DMS114 treated with DMSO at 0.1 percent for 48 hours (cell line): Measurements from ENCODE around the gene IZUMO1R.
"Not testable (repeated sequence)": the region's sequence is repeated elsewhere in the genome, so short reads cannot be mapped to it uniquely, and the experiment has no call there.

Experiments used
- DNase-seq: peaks from one replicate; lab custom pipeline; 2025; ENCODE audit not compliant: unreplicated experiment; lab: John Stamatoyannopoulos, UW

The IZUMO1R gene

DNA sequence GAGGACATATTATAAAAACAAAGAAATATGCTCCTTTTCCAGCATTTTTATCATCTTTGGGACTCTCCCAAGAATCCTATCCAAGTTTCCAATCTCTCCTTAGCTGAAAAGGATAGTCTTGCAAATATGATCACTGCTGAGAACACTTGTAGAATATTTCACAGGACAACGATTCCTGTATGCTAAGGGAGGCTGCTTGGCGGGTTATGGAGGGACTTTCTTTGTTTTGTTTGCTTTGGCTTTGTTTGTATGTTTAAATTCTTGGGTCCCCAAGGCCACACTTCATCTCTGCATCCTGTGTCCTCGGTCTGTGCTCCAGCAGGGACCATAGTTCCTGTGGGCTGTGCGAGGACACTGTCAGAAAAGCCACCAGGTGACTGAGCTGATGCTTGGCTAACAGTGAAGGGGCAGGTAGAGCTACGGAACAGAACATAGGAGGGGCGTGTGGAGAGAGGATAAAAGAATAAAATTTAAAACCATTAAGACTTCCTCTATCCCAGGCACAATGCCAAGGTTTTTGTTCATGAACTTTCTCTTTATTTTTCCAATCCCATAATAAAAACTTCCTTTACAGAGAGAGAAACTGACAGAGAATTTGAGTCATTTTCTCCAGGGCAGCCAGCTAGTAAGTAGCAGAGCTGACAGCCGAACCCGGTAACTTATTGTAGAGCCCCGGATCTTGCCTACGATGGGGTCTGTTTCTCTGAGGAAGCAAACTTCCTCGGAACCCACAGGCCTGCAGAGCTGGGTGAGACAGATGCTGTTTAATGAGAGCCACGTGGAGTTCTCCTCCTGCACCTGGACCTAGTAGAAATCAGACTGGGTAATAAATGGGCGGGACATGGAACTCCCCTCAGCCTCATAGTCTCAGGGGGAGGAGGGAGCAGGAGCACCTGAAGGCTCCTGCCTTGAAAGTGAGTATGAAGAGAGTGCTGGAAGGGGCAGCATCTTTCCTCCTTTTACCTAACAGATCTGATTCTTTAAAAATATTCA lies at the start of gene IZUMO1R:
TSS of gene IZUMO1R (plus strand) at position 615 of the 993 bp plus-strand sequence. CDS start 1,057 bp downstream, outside the sequence.
- no peak for DNase-seq

- no peak for DNase-seq
These were observed 32.5 kb upstream of the IZUMO1R start for GRCh38 chr11:94271885-94272372.

DNA sequence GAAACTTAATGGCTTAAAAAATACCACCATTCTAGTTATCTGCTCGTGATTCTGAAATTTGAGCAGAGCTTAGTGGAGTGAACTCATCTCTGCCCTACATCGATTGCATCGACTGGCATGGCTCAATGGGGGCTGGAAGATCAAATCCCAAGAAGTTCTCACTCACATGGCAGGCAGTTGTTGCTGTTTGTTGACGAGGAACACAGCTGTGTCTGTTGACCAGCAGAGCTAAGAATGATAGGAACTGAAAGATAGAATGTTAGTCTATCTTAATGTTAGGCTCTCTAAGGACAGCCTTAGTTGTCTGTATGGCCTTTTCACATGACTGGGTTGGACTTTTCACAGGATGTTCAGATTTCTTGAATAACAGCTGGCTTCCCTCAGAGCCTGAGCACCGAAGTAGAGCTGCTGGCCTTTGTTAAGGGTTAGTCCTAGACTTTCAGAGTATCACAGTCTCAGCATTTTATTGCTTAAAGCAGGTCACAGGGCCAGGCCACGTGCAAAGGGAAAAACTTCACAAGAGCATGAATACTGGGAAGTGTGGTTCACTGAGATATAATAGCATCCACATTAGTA lies 31.6 kb upstream of the IZUMO1R start:
- no peak for DNase-seq

DNA sequence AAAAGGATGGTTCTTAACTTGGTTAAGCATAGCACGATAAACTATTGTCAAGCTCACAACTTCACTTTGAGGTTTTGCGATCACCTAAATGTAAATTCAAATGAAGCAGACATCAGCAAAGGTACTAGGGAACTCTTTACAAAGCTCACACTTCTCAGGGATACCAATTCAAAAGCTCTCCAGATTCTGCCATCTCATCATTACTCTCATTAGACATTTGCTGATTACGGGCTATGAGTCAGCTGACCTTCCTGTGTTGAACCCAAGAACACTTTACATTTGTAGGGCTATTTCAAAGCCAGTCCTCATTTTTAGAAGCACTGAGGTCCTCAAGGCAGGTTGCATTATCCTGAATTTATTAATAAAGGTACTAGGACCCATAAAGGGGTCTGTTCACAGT lies 28.4 kb upstream of the IZUMO1R start:
- DNase-seq = no peak

GRCh38 chr11:94276943-94277342 lies 27.4 kb upstream of the IZUMO1R start:
- DNase-seq = no peak

GRCh38 chr11:94278207-94278606 lies 26.2 kb upstream of the IZUMO1R start:
- not testable (repeated sequence) for DNase-seq

DNA sequence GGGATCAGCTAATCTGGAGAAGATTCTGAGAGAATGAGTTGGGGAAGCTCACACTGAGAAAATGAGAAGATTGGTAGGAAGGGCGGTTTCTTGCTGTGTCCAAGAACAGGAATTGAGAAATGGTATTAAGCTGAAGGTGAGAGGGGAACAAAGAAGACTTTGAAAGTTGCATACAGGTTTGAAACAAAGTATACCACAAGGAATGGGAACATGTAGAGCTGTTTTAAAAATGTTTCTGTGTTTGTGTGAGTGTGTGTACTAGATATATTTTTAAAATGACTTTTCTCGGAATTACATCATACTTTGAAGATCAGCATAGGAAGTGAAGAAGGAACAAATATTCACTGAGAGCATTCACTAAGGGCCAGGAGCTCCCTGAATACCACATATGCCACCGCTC lies 24.4 kb upstream of the IZUMO1R start:
- no peak for DNase-seq

- DNase-seq = no peak
These were observed 23.1 kb upstream of the IZUMO1R start for GRCh38 chr11:94281324-94281723.

DNA sequence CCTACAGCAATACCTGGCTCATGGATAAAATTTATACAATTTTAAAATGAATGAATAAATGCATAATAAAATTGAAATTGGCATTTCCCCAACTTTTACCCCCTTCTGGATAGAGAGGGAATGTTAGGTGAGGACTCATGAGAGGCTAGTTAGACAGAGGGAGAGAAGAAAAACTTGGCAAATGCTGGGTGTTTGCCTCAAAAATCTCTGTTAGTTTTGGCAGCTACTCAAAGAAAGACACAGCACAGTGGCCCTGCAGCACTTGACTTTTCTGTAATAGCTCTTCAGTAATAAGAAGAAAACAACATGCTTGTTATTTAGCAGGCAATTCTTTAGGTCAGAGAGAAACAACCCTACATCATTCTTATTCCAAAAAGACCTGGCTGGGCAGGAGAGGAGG lies 20.7 kb upstream of the IZUMO1R start:
- DNase-seq = no peak

DNA sequence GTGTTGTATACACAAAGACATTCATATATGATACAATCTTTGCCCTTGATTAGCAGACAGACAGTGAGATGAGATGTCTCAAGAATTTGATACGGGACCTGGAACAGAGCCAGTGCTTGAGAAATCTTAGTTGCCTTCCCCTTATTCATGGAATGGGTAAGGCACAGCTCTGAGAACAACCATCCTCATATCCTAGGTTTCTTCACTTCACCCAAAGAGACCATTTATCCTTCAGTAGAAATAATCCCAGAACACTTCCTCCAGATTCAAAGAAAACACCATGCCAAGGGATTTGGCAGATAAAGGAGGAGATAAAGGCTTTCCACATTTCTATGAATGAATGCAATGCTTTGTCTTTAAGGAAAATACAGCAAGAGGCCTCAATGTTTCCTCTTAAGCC lies 8.8 kb upstream of the IZUMO1R start:
- no peak for DNase-seq

DNA sequence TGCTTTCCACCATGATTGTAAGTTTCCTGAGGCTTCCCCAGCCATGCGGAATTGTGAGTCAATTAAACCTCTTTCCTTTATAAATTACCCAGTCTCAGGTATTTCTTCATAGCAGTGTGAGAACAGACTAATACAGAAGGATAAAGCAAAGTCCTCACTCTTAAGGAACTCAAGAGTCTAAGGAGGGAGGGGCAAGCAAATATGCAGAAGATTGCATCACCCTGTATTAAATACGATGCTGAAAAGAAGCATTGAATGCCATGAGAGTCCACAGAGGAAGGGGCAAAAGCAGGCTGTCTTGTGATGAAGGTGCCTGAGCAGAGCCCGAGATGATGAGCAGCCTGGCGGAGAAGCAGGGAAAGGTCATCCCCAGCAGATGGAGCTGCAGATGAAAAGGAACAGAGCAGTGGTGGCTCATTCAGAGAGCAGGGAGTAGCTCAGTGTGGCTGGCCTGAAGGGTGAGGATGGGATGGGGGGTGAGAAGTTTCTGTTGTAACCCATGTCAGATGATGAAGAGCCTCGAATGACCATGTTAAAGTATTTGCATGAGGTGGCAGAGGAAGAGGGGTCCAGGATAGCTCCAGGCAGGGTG lies 6.3 kb upstream of the IZUMO1R start:
- DNase-seq = no peak

DNA sequence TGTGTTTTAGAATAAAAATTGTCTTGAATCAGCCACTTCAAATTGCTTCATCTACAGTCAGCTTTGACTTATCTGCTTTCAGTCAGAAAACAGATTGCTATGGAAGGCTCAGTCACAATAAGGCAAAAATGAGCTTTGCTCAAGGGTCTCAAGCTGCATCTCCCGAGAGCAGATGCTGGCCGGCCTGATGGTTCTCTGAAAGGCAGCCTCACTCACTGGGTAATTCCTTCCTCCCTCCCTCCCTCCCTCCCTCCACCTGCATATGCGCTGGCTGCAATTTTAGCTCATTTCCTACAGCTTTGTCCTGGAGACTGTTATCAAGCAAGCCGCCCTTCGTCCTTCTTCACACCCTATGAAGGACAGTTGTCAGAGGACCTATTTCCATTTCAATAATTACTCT lies 1.6 kb upstream of the IZUMO1R start:
- DNase-seq = no peak

DNA sequence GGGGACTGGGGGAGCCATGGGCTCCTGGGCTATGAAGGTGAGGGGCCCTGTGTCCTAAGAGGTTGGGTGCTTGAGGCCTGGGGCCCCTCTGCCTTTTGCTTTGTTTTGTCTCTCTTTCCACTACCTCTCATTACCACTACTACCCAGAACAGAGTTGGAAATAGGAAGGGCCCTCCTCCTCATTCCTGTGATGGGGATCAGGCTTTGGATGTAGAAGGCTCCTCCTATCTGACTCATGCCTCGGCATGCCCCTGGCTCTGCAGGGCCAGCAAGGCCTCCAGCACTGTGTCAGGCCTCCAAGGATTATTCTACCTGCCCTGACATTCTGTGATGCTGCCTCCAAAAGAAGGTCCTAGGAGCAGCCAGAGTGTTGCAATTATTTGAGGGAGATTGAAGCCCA lies 766 bp downstream of the IZUMO1R start:
- DNase-seq = no peak

- no peak for DNase-seq
These were observed 2.9 kb downstream of the IZUMO1R start for GRCh38 chr11:94307101-94307791.

DNA sequence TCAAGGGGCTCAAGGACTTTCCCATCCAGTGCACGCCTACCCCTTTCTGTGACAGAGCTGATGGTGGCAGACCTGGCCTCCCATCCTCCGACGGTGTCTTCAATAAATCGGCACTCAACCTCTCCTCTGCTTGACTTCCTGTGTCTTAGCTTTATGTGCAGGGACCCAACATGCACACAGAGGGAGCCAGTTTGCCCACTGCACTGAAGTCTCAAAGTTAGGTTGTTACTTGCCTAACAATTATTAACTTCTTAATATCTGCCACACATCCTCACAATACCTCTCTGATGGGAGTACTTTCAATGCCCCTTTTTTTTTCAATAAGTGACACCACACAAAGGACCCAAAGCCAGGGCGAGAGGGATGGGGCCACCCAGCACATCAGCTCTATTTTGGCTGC lies 3.6 kb downstream of the IZUMO1R start:
- no peak for DNase-seq

- DNase-seq = no peak
These were observed 5.4 kb downstream of the IZUMO1R start for GRCh38 chr11:94309757-94310156.

DNA sequence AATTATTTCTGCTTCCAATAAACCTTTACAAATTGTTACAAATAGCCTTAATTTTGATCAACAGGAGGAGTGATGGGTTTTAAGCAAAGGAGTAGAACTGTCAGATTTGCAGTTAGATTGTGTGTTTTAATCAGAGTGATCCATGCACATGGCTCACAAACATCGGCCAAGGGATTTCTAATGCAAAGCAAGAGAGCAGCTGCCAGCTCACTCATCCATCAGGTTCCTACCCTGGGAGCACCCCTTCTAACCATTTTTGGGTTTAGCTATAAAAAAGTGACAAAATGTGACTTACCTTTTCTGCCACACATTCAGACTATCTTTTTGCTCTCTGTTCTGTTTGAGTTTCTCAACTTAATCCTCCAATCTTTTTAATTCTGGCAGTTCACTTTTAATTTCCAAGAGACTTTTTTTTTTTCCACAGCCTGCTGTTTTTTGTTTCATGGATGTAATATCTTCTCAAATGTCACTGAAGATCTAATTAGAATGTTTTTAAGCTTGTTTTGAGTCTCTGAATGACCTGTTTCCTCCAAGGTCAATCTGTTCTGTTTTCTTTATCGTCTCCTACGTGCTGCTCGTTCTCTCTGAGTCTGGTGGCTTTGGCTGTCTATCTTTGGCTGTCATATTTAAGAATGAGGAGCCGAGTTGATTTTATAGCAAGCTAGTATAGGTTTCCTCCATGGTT lies 6.0 kb downstream of the IZUMO1R start:
- no peak for DNase-seq

DNA sequence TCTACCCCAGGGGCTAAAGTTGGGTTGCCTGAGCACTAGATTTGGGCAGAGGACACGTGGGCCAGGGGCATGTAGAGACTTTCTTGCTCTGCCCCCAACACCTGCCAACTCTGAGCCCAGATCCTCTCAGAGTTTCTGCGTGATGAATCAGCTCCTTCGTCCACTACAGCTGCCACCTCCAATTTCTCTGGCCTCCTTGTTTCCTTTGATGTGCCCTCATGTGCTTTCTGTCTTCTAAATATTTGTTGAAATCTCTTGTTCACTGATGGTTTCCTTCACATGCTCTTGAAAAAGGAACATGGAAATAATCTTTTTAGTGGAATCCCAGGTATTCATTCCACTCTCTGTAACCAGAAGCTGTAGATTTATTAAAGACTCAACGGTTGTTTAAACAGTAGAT lies 8.0 kb downstream of the IZUMO1R start:
- DNase-seq = no peak

GRCh38 chr11:94314064-94314463 lies 9.7 kb downstream of the IZUMO1R start:
- no peak for DNase-seq

- DNase-seq = no peak
These were observed 11.3 kb downstream of the IZUMO1R start for GRCh38 chr11:94315664-94316063.

- DNase-seq = no peak
These were observed 18.1 kb downstream of the IZUMO1R start for GRCh38 chr11:94322501-94322900.
